Measurements from ENCODE around the gene GFER.
"Not testable (repeated sequence)": the region's sequence is repeated elsewhere in the genome, so short reads cannot be mapped to it uniquely, and the experiment has no call there.

The GFER gene

DNA sequence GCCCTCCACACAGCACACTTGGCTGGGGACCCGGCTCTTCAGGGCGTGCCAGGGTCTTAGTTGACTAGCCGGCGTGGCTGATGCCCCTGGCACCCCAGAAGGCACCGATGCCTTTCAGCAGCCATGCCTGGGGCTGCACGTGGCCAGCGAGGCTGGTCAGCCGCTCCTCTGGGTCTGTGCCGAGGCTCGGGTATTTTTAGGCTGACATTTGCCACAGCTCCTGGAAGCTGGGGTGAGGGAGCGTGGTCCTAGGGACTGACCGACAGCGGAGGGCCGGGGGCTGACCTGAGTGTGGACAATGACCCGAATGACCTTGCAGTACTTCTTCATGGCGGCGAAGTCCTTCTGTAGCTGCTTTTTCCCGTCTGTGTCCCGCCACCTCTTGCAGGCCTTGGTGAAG, 33.4 kb upstream of the GFER start:
- DNase-seq (ENCODE audit: low read depth, low spot score): no peak
- H3K4me3 ChIP-seq (ENCODE audit: low read length): no peak overlapping the region

DNA sequence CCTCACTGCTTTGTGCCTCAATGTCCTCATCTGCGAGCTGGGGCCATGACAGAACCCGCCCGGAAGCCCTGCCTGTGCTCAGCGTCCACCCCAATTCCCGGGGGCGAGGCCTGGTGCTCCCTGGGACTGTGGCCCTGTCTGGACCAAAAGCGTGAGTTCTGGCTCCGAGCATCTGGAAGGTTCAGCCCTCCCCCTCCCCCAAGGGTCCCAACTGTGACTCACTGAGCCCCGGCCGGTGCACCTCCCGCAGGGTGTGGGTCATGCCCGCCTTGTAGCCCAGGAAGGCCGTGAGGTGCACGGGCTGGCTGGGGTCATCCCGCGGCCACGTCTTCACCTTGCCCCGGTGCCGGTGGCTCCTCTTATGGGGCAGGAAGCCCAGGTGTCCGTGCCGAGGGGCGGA, 30.3 kb upstream of the GFER start:
- no peak overlapping the region for H3K4me3 ChIP-seq (ENCODE audit: low read length)
- no peak for DNase-seq (ENCODE audit: low read depth, low spot score)

DNA sequence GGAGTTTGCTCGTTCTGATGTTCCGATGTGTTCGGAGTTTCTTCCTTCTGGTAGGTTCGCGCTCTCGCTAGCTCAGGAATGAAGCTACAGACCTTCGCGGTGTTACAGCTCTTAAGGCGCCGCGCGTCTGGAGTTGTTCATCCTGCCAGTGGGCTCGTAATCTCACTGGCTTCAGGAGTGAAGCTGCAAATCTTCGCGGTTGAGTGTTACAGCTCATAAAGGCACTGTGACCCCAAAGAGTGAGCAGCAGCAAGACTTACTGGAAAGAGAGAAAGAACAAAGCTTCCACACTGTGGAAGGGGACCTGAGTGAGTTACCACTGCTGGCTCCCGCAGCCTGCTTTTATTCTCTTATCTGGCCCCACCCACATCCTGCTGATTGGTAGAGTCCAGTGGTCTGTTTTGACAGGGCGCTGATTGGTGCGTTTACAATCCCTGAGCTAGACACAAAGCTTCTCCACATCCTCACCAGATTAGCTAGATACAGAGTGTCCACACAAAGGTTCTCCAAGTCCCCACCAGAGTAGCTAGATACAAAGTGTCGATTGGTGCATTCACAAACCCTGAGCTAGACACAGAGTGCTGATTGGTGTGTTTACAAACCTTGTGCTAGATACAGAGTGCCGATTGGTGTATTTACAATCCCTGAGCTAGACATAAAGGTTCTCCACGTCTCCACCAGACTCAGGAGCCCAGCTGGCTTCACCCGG, 26.4 kb upstream of the GFER start:
- not testable (repeated sequence) for H3K4me3 ChIP-seq (ENCODE audit: low read length); DNase-seq (ENCODE audit: low read depth, low spot score)

DNA sequence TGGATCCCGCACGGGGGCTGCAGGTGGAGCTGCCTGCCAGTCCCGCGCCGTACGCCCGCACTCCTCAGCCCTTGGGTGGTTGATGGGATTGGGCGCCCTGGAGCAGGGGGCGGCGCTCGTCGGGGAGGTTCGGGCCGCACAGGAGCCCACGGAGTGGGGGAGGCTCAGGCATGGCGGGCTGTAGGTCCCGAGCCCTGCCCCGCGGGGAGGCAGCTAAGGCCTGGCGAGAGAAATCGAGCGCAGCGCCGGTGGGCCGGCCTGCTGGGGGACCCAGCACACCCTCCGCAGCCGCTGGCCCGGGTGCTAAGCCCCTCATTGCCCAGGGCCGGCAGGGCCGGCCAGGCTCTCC, 25.9 kb upstream of the GFER start:
- not testable (repeated sequence) for DNase-seq (ENCODE audit: low read depth, low spot score); H3K4me3 ChIP-seq (ENCODE audit: low read length)

DNA sequence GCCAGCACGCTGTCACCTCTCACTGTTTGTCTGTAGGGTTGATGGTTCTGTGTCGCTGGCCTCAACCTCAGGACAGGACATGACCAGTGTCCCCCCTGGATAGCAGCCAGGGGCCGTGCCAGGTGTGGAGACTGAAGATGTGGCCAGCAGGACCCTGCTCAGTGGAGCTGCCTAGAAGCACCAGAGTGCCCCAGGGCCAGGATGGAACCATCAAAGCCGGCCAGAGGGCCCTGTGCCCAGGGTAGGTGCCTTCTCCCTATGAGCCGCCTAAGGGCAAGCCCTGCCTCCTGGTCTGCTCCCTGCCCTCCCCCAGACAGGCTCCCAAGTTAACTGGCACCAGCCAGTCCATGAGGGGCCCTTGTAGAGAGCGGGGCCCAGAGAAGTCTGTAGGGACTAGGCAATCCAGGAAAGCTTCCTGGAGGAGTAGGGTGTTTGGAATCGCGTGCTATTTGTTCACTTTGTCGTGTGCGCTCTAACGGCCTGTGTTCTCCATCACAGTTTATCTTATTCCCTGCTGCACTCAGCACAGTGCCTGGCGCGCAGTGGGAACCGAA, 25.2 kb upstream of the GFER start:
- H3K4me3 ChIP-seq (ENCODE audit: low read length): peak overlapping the region; percentile 20
- DNase-seq (ENCODE audit: low read depth, low spot score): no peak

DNA sequence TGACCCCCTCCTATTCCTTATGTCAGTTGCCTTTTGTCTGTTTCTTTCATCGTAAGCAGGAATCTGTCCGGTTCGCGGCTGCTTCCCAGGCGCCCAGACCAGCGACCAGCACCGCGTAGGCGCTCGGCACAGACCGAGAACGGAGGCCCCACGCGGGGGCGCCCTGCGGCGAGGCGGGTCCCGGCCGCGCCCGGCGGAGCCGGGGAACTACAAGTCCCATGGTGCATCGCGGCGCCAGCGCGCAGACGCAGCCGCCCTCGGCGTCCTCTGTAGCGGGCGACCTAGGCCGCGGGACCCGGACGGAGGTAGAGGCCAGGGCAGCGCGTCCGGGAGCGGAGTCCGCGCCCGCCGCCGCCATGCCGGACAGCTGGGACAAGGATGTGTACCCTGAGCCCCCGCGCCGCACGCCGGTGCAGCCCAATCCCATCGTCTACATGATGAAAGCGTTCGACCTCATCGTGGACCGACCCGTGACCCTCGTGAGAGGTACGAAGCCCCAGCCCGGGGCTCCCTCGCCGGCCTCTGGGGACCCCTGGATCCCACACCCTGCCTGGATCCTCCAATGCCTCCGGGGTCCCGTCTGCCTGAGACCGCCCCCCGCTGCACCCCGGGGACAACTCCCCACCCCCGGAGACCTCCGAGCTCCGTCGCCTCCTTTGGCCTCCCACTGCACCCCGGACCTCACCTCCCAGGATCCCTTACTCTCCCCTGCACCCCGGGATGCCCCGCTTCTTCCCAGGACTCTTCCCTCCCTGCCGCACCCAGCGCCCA, 24.5 kb upstream of the GFER start, which contains the start of gene NDUFB10:
NDUFB10 (plus strand) TSS at position 270 of the 771 bp plus-strand sequence; CDS start at position 357, 87 bp downstream.
- H3K4me3 ChIP-seq (ENCODE audit: low read length): peak within 1 kb of the TSS; percentile 81
- peak; percentile 83 for DNase-seq (ENCODE audit: low read depth, low spot score)

DNA sequence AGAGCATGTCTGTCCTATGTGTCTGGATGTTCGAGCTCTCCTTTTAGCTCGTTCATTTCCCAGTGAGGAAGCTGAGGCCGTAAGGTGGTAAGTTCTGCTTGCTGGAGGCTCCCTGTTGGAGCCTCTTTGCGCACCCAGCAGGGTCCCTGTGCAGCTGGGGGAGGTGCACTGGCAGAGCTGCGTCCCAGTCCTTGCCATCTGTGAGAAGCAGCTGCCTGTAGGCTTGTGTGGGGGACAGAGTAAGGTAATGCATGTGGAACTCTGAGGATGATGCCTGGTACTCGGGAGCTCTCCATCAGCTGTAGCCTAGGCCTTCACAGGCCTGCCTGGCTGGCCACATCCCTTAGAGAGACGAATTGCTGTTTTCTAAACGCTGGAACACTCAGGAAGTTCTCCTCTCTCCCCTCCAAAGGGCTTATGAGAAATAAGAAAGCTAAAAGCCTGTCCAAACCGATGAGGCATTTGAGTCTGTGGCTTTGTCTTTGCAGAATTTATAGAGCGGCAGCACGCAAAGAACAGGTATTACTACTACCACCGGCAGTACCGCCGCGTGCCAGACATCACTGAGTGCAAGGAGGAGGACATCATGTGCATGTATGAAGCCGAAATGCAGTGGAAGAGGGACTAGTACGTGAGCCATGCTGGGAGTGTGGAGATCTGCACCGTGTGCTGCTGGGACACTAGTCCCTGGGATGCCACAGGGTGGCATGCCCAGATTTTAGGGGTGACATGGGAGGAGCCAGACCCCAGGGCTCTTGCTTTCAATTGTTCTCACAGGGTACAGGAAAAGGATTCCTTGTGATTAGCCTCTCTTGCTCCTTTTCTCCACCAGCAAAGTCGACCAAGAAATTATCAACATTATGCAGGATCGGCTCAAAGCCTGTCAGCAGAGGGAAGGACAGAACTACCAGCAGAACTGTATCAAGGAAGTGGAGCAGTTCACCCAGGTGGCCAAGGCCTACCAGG, 23.0 kb upstream of the GFER start:
- peak overlapping the region; percentile 81 for H3K4me3 ChIP-seq (ENCODE audit: low read length)
- DNase-seq (ENCODE audit: low read depth, low spot score): peak; percentile 68

DNA sequence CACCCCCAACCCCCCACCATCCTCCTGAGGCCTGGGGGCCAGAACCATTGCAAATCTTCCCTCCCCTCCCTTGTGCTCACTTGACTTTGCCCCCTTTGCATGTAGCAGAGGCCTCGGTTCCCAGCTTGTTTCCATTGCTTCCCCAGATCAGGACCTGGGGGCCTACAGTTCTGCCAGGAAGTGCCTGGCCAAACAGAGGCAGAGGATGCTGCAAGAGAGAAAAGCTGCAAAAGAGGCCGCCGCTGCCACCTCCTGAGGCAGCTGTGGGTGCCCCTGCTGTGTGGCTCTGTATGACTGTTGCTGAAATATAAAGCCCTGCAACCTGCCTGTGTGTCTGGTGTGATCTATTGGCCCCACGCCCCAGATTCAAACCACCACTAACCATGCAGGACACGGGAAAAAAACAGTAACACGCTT, 22.3 kb upstream of the GFER start:
- DNase-seq (ENCODE audit: low read depth, low spot score): peak; percentile 41
- H3K4me3 ChIP-seq (ENCODE audit: low read length): 0 out of 2 replicates have a peak overlapping the region, but pooled peaks have one; percentile 3

DNA sequence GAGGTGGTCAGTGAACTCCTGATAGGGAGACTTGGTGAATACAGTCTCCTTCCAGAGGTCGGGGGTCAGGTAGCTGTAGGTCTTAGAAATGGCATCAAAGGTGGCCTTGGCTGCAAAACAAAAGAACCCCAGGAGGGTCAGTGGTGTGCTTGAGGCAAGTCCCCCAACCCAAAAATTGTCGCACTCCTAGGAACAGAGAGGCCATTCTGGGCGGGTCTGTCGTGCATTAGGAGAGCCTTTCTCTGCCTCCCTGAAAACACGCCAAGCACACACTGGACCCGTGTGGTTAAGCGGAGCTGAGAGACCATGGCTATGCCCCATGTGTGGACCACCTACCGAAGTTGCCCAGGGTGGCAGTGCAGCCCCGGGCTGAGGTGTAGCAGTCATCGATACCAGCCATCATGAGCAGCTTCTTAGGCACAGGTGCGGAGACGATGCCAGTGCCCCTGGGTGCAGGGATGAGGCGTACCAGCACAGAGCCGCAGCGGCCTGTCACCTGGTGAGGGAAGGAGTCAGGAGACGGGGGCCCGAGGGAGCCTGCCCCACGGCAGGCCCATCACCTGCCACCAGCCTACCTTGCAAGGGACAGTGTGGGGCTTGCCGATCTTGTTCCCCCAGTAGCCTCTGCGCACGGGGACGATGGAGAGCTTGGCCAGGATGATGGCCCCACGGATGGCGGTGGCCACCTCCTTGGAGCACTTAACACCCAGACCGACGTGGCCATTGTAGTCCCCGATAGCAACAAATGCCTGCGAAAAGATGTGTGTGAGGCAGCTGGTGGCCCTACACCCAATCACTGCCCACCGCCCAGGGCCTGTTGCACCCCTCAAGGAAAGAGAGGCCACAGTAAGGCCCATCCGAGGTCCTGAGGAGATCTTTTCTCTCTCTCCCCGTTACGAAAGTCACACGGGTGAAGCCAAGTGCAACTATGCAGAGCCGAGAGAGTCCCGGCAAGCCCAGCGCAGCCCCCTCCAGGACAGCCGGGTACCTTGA, 21.5 kb upstream of the GFER start:
- H3K4me3 ChIP-seq (ENCODE audit: low read length): peak overlapping the region; percentile 79
- DNase-seq (ENCODE audit: low read depth, low spot score): not testable (repeated sequence)

DNA sequence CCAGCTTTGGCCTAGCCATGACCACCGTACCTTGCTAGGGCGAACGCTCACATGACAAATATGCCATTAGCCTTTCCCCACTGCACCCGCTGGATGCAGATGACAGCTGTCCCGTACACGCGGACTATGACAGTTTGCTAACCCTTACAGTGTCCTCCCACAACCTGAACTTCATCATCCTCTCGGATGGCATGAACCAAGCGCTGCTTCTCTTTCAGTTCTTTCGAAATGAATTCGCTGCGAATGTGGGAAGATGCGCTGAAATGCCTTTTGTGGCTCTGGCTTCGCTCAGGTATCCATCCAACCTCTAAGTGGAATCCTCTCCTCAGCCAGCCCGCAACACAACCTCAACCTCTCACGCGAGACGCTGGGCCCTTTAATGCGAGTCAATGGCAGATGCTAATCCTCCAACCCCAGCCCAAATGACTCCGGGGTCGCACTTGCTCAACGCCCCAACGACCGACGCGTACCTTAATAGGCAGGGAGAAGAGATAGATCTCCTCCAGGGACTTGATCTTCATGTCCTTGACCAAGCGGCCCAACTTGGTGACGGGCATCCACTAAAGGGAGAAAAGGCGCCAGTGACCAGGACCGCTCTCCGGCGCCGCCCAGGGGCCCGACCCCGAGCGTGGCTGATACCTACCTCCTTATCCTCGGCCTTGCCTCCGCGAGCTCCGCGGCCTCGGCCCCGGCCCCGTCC, 20.0 kb upstream of the GFER start:
- peak overlapping the region; percentile 79 for H3K4me3 ChIP-seq (ENCODE audit: low read length)

DNA sequence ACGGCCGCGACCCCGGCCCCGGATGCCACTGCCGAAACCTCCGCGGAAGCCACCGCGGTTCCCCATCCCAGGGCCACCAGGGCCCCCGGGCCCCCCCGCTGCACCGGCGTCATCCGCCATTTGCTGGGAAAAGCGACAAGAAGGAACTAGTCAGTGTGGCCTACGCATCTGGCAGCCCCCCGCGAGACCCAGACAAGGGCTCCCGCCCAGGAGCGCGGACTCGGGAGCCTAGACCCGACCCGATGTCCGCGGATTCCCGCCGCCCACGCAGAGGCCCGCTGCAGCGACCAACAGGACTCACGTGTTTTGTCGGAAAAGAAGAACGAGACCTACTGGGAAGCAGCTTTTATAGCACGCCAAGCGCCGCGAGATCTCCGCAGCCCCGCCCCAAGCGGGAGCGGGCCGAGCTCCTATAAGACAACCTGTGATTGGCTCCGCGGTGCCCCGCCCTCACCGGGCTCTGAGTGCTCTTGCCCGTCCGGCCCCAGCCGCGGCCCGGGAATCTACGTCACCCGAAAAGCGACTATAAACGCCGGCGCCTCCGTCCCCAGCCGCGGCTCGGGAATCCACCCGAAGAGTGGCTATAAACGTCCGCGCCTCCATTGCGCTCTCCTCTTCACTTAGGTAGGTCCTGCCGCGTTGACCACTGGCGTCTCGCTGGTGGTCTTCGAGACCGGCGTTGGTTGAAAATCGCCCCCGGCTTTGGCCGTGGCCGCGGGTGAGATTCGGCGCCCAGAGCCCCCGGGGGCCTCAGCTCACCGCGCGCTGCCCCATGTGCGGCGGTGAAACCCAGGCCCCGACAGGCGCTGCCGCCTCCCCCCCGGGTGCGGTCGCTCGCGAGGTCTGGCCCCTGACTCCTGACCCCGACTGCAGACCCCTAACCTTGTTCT, 19.2 kb upstream of the GFER start, which contains the start of gene RPS2:
RPS2 (minus strand) TSS at position 321 of the 890 bp plus-strand sequence; CDS start at position 120, 201 bp downstream.
- peak; percentile 97 for DNase-seq (ENCODE audit: low read depth, low spot score)
- H3K4me3 ChIP-seq (ENCODE audit: low read length): peak within 1 kb of the TSS; percentile 79

More for the DNA sequence above, 20.0 kb upstream of the GFER start:
- no peak for DNase-seq (ENCODE audit: low read depth, low spot score)

DNA sequence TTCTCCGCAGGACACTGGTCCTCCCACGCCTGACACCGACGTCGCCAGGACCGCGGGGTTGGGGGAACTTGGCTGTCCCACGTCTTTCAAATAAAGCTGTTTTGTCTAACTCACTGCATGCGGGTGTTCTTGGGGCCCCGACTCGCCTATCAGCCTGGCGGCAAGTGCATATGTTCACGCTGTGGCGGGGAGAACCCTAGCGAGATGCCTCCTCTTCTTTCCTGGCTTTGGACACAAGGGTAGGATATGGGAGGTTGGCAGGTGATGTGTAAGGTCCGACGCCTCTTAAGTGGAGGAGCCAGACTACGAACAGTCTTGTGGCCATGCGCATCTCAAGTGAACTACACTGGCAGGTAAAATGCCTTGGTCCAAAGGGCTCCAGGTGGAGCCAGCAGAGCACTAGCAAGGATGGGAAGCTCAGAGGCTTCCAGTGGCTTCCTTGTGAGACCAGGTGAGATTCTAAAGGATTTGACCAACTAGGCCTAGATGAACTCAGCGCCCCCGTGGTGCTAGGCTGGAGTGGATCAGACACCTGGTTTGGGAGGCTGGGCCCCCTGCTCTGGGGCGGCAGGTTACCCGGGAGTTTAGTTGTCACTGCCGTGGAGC, 18.5 kb upstream of the GFER start:
- DNase-seq (ENCODE audit: low read depth, low spot score): no peak
- peak overlapping the region; percentile 79 for H3K4me3 ChIP-seq (ENCODE audit: low read length)

DNA sequence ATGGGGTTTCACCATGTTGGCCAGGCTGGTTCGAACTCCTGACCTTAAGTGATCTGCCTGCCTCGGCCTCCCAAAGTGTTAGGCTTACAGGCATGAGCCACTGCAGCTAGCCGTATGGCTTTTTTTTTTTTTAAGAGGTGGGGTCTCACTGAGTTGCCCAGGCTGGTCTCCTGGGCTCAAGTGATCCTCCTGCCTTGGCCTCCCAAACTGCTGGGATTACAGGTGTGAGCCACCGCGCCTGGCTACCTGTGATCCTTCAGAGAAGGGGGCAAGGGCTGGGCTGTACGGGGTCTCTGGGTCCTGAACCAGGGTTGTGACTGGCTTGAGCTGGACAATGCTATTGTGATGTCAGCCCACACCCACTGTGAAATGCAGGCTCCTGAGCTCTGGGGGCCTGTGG, 17.5 kb upstream of the GFER start, which contains the start of gene RNF151:
RNF151 (plus strand) TSS at position 397 of the 400 bp plus-strand sequence. CDS start 26 bp downstream, outside the sequence.
- H3K4me3 ChIP-seq (ENCODE audit: low read length): peak within 1 kb of the TSS; percentile 79
- DNase-seq (ENCODE audit: low read depth, low spot score): no peak

DNA sequence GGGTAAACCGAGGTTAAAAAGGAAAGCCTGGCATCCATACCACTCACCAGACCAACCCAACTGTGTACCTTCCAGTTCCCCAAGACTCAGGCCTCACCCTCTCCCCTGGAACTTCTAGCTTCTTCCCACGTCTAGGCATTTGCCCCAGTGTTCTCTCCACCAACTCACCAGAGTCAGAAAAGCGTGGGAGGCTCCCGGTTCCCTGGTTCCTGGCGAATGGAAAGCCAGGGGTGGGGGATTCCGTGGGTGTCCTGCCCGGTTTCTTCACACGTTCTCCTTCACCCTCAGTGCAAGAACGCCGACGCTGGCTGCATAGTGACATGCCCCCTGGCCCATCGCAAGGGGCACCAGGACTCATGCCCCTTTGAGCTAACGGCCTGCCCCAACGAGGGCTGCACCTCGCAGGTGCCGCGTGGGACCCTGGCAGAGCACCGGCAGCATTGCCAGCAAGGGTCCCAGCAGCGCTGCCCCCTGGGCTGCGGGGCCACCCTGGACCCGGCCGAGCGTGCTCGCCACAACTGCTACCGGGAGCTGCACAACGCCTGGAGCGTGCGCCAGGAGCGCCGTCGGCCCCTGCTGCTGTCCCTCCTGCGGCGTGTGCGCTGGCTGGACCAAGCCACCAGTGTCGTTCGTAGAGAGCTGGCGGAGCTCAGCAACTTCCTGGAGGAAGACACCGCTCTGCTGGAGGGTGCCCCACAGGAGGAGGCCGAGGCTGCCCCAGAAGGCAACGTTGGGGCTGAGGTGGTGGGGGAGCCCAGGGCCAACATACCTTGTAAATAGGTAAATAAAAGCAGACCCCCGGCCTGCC, 15.6 kb upstream of the GFER start:
- DNase-seq (ENCODE audit: low read depth, low spot score): no peak
- H3K4me3 ChIP-seq (ENCODE audit: low read length): no peak overlapping the region

Data from Jurkat, Clone E6-1 (cell line).